DLD1 (cell line): ENCODE data around the gene UPK3B.
"Not testable (repeated sequence)": the region's sequence is repeated elsewhere in the genome, so short reads cannot be mapped to it uniquely, and the experiment has no call there.

Source experiments
- in situ Hi-C: cut with HindIII; loops from 2 replicates; pipeline ENCODE4 v1.10.0; 2017; ENCODE audit warnings: low sequenced_read_pairs

The UPK3B gene

GRCh38 chr7:76487969-76488368 is 22.4 kb upstream of the UPK3B start:
- in situ Hi-C loops: not testable (repeated sequence)

GRCh38 chr7:76492139-76492538 is 18.2 kb upstream of the UPK3B start:
- in situ Hi-C loops: not testable (repeated sequence)

GRCh38 chr7:76495717-76496116 is 14.6 kb upstream of the UPK3B start:
- in situ Hi-C loops: not testable (repeated sequence)

- in situ Hi-C loops: not testable (repeated sequence)
Observed at GRCh38 chr7:76497918-76498582, 12.3 kb upstream of the UPK3B start.

- in situ Hi-C loops: not testable (repeated sequence)
Observed at GRCh38 chr7:76498583-76499200, 11.7 kb upstream of the UPK3B start.

- in situ Hi-C loops: not testable (repeated sequence)
Observed at GRCh38 chr7:76499201-76499923, 11.0 kb upstream of the UPK3B start.

GRCh38 chr7:76499924-76500241 is 10.5 kb upstream of the UPK3B start:
- in situ Hi-C loops: not testable (repeated sequence)

- in situ Hi-C loops: not testable (repeated sequence)
Observed at GRCh38 chr7:76502224-76502623, 8.1 kb upstream of the UPK3B start.

GRCh38 chr7:76502836-76503235 is 7.5 kb upstream of the UPK3B start:
- in situ Hi-C loops: not testable (repeated sequence)

- in situ Hi-C loops: not testable (repeated sequence)
Observed at GRCh38 chr7:76503244-76503643, 7.1 kb upstream of the UPK3B start.

GRCh38 chr7:76504351-76505167 is 5.8 kb upstream of the UPK3B start:
- in situ Hi-C loops: not testable (repeated sequence)

- in situ Hi-C loops: no loop called here
Observed at GRCh38 chr7:76505168-76506080, 4.9 kb upstream of the UPK3B start.

GRCh38 chr7:76506081-76506440 is 4.3 kb upstream of the UPK3B start:
- in situ Hi-C loops: no loop called here

- in situ Hi-C loops: not testable (repeated sequence)
Observed at GRCh38 chr7:76506643-76507042, 3.7 kb upstream of the UPK3B start.

- in situ Hi-C loops: no loop called here
Observed at GRCh38 chr7:76507723-76508406, 2.5 kb upstream of the UPK3B start.

GRCh38 chr7:76511200-76511910 is 1.0 kb downstream of the UPK3B start:
- in situ Hi-C loops: not testable (repeated sequence)

- in situ Hi-C loops: not testable (repeated sequence)
Observed at GRCh38 chr7:76511911-76512885, 1.8 kb downstream of the UPK3B start.
